GM21528 (cell line): ENCODE measurements around the gene GRAPL.
"Not testable (repeated sequence)": the region's sequence is repeated elsewhere in the genome, so short reads cannot be mapped to it uniquely, and the experiment has no call there.

Source experiments
- ATAC-seq: cut with Tn5 transposase; IDR thresholded peaks from one replicate; pipeline ENCODE4 v1.9.1; 2021; ENCODE audit warnings: mild to moderate bottlenecking, moderate library complexity; ENCODE audit not compliant: unreplicated experiment, low FRiP score

Gene GRAPL

DNA sequence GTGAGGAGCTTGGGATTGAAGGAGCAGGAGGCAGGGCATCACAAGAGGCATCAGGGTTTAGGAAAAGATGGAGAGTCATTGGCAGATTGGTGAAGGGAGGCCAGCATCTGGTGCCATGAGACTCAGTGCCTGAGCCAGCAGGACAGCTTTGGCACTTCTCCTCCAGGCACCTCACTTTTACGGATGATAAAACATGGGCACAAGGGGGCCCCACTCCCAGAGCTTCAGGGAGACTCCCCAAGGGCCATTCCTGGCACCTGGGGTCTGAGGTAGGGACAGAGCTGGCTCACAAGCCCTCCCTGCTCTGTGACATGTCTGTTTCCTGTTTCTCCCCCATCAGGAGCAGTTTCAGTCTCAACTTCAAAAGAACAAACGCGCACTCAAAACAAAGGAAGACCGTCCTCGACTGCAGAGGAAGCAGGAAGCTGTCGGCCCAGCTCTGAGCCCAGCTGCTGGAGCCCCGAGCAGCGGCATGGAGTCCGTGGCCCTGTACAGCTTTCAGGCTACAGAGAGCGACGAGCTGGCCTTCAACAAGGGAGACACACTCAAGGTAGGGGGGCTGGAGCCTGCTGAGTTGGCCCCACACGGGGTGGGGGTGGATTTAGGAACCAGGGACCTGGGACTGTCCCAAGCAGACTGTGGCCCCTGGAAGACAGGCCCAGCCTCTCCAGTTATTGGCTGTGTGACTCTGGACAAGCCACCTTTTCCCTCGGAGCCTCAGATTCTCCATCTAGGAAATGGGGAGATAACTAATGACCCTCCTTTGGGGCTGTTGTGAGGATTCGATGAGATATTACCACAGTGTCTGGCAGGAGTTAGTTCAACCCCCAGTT is at the start of gene GRAPL:
TSS of gene GRAPL (plus strand) at position 442 of the 833 bp plus-strand sequence. CDS start at position 473, 31 bp downstream.
- ATAC-seq, result not testable (repeated sequence)

- not testable (repeated sequence) for ATAC-seq
Observed at GRCh38 chr17:19088804-19089685, 38.3 kb upstream of the GRAPL start.

DNA sequence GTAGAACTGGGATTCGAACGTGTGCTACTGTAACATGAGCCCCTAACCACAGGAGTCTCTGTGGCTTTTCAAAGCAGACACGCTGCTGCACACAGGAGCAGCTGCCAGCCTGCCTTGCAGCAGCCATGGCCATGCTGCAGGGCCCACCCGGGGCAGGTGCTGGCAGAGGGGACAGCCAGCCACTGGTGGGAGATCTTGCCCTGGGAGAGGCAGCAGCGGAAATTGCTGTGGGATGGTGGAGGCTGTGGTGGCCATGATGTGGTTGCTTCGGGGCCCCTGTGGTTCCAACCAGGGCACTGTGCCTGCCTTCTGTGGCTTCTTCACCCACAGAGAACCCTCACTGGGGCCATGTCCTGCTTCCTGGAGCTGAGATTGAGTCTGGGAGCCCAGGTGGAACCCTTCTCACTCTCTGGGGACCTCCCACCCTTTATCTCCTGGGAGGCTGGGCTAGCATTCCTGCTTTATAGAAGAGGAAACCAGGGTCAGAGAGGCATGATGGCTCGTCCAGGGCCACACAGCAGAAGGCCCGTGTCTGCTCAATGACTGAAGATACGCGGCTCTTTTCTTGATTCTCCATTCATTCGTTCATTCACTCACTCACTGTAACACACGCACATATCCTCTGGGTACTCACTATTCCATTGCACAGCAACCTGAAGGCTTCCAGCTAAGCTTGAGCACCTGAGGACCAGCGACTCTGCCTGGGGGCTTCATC is 37.2 kb upstream of the GRAPL start:
- not testable (repeated sequence) for ATAC-seq

DNA sequence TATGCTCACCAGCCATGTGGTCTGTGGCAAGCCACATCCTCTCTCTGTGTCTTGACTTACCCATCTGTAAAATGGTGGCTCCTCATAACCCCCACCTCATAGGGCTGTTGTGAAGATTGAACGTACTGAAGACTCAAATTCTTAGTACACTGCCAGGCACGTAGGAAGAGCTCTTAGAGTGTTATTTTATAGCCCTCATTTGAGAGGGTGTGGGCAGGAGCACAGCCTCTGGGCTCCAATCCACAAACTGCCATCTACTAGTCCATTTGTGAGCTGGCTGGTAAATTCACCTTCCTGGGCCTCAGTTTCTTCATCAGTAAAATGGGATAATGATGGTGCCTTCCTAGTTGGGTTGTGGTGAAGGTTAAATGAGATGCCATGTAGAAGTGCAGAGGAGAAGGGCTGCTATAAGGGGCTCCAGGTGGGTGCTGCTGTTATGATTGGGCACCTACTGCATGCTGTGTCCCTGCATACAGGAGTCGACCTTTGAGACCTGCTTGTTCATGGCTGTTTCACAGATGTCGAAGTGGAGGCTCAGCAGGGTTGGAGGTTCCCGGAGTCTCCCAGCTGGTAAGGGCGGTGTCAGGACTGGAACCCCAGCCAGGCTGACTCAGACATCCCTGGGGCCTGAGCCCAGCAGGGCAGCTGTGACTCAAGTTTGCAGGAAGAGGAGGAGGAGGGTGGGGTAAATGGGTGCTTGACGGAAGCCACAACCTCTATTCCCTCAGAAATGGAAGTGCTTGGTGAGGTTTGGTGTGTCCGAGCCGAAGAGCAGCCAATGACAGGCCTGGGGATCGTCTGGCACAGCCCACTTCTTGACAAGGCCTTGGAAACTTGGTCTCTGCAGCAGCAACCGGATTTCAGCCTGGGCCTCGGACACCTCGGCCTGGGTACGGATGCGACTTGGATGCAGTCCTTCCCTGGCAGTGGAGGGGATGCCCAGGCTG is 34.4 kb upstream of the GRAPL start:
- not testable (repeated sequence) for ATAC-seq

DNA sequence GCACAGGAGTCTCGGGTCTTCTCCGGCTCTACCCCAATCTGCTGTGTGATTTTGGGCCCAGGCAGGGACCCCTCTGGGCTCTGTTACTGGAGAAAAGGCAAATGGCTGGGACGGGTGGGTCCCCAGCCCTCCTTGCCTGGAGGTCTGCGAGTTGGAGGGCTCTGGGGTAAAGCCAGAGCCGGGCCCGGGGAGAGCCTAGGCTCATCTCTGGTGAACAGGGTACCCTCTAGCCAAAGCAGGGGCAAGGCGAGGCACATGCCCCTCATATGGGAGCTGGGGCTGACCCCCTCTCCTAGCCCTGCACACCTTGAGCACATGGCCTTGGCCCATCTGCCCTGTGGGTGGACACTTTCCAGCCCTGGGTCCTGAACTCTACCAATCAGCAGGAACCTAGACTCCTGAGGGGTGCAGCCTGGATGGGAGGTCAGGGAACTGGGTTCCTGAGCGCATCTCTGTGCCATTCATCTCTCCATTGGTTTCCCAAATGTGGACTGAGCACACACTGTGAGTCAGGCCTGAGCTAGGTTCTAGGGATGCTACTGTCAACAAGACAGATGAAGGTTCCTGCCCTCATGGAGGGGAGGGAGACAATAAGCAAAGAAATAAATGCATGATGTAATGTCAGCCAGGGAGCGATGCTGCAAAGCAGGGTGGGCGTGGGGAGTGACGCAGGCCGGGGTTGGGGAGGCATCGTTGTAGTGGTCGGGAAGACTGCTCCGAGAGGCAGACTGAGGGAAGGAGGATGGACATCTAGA is 33.5 kb upstream of the GRAPL start:
- not testable (repeated sequence) for ATAC-seq

- ATAC-seq, result not testable (repeated sequence)
Observed at GRCh38 chr17:19108517-19108916, 18.9 kb upstream of the GRAPL start.

GRCh38 chr17:19110189-19111097 is 16.9 kb upstream of the GRAPL start:
- ATAC-seq, result peak; percentile 37

GRCh38 chr17:19111111-19111711 is 16.2 kb upstream of the GRAPL start:
- peak; percentile 81 for ATAC-seq

DNA sequence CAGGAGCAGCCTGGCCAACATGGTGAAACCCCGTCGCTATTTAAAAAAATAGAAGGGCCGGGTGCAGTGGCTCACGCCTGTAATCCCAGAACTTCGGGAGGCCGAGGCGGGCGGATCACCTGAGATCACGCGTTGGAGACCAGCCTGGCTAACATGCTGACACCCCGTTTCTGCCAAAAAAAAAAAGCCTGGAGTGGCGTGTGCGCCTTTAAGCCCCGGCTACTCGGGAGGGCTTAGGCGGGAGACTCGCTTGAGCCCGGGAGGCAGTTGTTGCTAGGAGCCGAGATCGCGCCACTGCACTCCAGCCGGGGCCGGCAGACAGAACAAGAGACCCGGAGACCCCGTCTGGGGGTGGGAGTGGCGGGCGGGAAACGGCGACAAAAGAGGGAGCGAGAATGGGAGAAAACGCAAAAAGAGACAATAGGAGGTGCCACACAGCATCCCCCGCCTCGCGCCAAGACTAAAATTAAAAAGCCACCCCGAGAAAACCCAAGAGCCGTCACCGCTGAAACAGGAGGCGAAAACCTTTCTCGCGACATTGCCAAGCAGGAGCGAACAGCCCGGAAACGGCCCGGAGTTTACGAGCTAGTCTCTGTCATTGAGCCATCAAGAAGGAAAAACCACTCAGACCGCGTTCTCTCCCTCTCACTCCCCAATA is 15.5 kb upstream of the GRAPL start:
- ATAC-seq, result not testable (repeated sequence)

- not testable (repeated sequence) for ATAC-seq
Observed at GRCh38 chr17:19112459-19112826, 14.9 kb upstream of the GRAPL start.

DNA sequence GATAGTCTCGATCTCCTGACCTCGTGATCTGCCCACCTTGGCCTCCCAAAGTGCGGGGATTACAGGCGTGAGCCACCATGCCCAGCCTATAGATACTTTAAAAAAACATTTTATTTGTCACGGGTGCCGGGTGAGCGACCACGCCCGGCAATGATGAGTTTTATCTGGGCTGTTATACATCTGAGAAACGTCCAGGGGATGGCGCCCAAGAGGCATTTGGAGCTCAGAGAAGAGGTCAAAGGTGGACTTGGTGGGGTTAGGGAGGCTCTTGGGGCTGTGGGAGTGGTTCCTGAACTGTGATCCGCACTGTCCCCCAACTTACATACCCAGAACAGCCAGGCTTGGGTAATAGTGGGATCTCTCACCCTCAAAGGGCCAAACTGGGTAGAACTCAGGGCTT is 8.7 kb upstream of the GRAPL start:
- not testable (repeated sequence) for ATAC-seq

DNA sequence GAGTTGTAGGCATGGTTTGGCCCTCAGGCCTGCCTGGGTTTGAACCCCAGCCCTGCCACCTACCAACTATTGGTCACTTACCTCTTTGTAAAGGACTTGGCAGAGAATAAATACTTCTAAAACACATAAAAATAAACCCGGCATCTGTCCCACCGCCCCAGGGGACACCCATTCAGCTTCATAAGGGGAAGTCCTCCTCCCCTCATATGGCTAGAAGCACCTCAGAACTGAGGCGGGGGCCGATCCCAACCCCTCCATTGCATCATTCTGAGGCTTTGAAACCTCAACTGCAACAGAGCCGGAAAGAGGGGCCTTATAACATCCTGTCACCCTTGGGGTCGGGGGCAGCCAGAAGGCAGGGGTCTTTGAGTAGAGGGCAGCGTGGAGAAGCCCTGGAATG is 2.1 kb upstream of the GRAPL start:
- ATAC-seq, result not testable (repeated sequence)

- not testable (repeated sequence) for ATAC-seq
Observed at GRCh38 chr17:19129500-19129899, 2.1 kb downstream of the GRAPL start.

DNA sequence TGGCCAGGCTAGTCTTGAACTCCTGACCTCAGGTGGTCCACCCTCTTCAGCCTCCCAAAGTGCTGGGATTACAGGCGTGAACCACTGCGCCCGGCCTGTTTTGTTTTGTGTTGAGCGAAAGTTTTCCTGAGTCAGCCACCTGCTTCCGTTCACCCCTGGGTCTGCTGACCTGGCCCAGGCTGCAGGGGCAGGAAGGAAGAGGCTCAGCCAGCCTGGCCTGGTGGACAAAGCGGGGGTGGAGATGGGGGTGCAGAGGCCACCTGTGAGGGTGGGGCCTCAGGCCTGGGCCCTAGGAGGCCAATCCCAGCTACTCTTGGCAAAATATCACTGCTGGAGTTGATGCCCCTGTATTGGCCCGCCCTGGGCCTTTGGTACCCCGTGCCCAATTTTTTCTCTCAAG is 3.7 kb downstream of the GRAPL start:
- ATAC-seq, result not testable (repeated sequence)

GRCh38 chr17:19131772-19132171 is 4.4 kb downstream of the GRAPL start:
- not testable (repeated sequence) for ATAC-seq

GRCh38 chr17:19133793-19134192 is 6.4 kb downstream of the GRAPL start:
- ATAC-seq, result not testable (repeated sequence)

DNA sequence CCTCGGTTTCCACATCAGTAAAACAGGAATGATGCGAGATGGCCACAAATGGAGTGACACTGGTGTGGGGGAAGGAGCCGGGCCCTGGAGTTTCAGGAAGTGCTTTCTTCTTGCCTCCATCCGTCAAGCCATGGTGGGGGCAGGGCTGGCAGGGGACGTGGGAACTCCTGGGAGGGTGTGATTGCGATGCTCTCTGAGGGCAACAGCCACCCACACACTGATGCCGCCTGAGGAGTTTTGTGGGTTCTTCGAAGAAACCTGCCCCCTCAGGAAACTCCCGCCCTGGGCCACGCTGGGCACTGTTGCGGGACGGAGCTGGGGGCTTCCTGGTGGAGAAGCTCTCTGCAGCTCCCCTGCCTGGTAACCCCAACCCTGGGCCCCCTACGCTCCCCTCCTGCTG is 8.0 kb downstream of the GRAPL start:
- not testable (repeated sequence) for ATAC-seq
